ENCODE results near the gene NXPE3. TPM values are rescaled to one million over a fixed set of nuclear protein-coding genes. Genes with fewer than 3 reads are reported as not detected.
"Not testable (repeated sequence)": the region's sequence is repeated elsewhere in the genome, so short reads cannot be mapped to it uniquely, and the experiment has no call there.

NXPE3 gene
- total RNA-seq, 1 donor = 11.2 TPM

- H3K4me2 ChIP-seq (ENCODE audit: insufficient read depth, low read length) = no peak overlapping the region
- H3K79me2 ChIP-seq (ENCODE audit: insufficient read depth, low read length) = no peaks in the 10 kb centered on the region
- no peaks in the 10 kb centered on the region for H3K9me3 ChIP-seq (ENCODE audit: low read depth, low read length)
- no peak for TF ChIP-seq CTCF (IDR thresholded peaks at IDR 0.05; ENCODE audit: extremely low read depth, low read depth, low read length)
- no peak overlapping the region for H2AFZ ChIP-seq (ENCODE audit: low read length)
- H3K27me3 ChIP-seq (ENCODE audit: insufficient read depth, low read length) = no peaks in the 10 kb centered on the region
- no peaks in the 10 kb centered on the region for H3K4me1 ChIP-seq (ENCODE audit: insufficient read depth, low read length)
- no peak for DNase-seq (ENCODE audit: insufficient read length, low spot score, missing footprints)
- peaks cover 29% of the 10 kb centered on the region for H3K36me3 ChIP-seq (ENCODE audit: insufficient read depth, low read length)
- no peaks in the 10 kb centered on the region for H4K20me1 ChIP-seq (ENCODE audit: insufficient read depth, low read length)
- H3K4me3 ChIP-seq (ENCODE audit: insufficient read depth, low read length) = no peak overlapping the region
- no peak overlapping the region for H3K27ac ChIP-seq (ENCODE audit: low read depth, low read length)
Observed at GRCh38 chr3:101758224-101758623, 20.8 kb upstream of the NXPE3 start.

GRCh38 chr3:101762041-101762646, 16.9 kb upstream of the NXPE3 start:
- Histone ChIP-seq H3K4me2 (ENCODE audit: insufficient read depth, low read length) (no peak overlapping the region), H3K4me3 (ENCODE audit: insufficient read depth, low read length) (no peak overlapping the region), H3K36me3 (ENCODE audit: insufficient read depth, low read length) (peaks cover 25% of the 10 kb centered on the region), H3K4me1 (ENCODE audit: insufficient read depth, low read length) (no peaks in the 10 kb centered on the region), H2AFZ (ENCODE audit: low read length) (no peak overlapping the region), H3K79me2 (ENCODE audit: insufficient read depth, low read length) (no peaks in the 10 kb centered on the region), H3K27me3 (ENCODE audit: insufficient read depth, low read length) (no peaks in the 10 kb centered on the region), H4K20me1 (ENCODE audit: insufficient read depth, low read length) (no peaks in the 10 kb centered on the region), H3K27ac (ENCODE audit: low read depth, low read length) (no peak overlapping the region), H3K9me3 (ENCODE audit: low read depth, low read length) (no peaks in the 10 kb centered on the region)
- no peak for DNase-seq (ENCODE audit: insufficient read length, low spot score, missing footprints)
- no peak for TF ChIP-seq CTCF (IDR thresholded peaks at IDR 0.05; ENCODE audit: extremely low read depth, low read depth, low read length)

- peaks cover 30% of the 10 kb centered on the region for H3K4me1 ChIP-seq (ENCODE audit: insufficient read depth, low read length)
- not testable (repeated sequence) for H3K9me3 ChIP-seq (ENCODE audit: low read depth, low read length); H3K79me2 ChIP-seq (ENCODE audit: insufficient read depth, low read length); H3K27me3 ChIP-seq (ENCODE audit: insufficient read depth, low read length); DNase-seq (ENCODE audit: insufficient read length, low spot score, missing footprints); H3K4me2 ChIP-seq (ENCODE audit: insufficient read depth, low read length); H2AFZ ChIP-seq (ENCODE audit: low read length); H3K4me3 ChIP-seq (ENCODE audit: insufficient read depth, low read length); H3K27ac ChIP-seq (ENCODE audit: low read depth, low read length); H3K36me3 ChIP-seq (ENCODE audit: insufficient read depth, low read length); H4K20me1 ChIP-seq (ENCODE audit: insufficient read depth, low read length)
Observed at GRCh38 chr3:101777745-101778281, 1.2 kb upstream of the NXPE3 start.

GRCh38 chr3:101778385-101779046, 495 bp upstream of the NXPE3 start:
- Histone ChIP-seq H4K20me1 (ENCODE audit: insufficient read depth, low read length) (no peaks in the 10 kb centered on the region), H3K36me3 (ENCODE audit: insufficient read depth, low read length) (peaks cover 7% of the 10 kb centered on the region), H3K4me2 (ENCODE audit: insufficient read depth, low read length) (peak overlapping the region; percentile 98), H3K4me3 (ENCODE audit: insufficient read depth, low read length) (peak overlapping the region; percentile 92), H3K79me2 (ENCODE audit: insufficient read depth, low read length) (peaks cover 11% of the 10 kb centered on the region), H3K27ac (ENCODE audit: low read depth, low read length) (peak overlapping the region; percentile 77), H3K9me3 (ENCODE audit: low read depth, low read length) (no peaks in the 10 kb centered on the region), H2AFZ (ENCODE audit: low read length) (peak overlapping the region; percentile 99), H3K4me1 (ENCODE audit: insufficient read depth, low read length) (peaks cover 30% of the 10 kb centered on the region), H3K27me3 (ENCODE audit: insufficient read depth, low read length) (no peaks in the 10 kb centered on the region)
- no peak for TF ChIP-seq CTCF (IDR thresholded peaks at IDR 0.05; ENCODE audit: extremely low read depth, low read depth, low read length)
- DNase-seq (ENCODE audit: insufficient read length, low spot score, missing footprints) = no peak
